IMR-90 (cell line): ENCODE data around the gene CCDC85B. TPM values are rescaled to one million over a fixed set of nuclear protein-coding genes. Genes with fewer than 3 reads are reported as not detected.

Experiments
- ATAC-seq: fragments of 200-7000 bp; cut with Tn5 transposase; 2 replicates; pipeline ENCODE4 v1.9.1; 2020; ENCODE audit warnings: low read depth, mild to moderate bottlenecking, moderate library complexity
- BruUV-seq: library from RNA; stranded (reverse); fragments of 400-500 nt; replicated peaks from 2 replicates; lab custom pipeline; 2021; lab: Mats Ljungman, UMichigan
- CTCF ChIA-PET: fragments of 300-600 bp; formaldehyde crosslinking; extraction: SDS; loops from one replicate; lab custom pipeline; 2021; ENCODE audit warnings: antibody characterized with exemption; lab: Yijun Ruan, JAX
- POLR2A ChIA-PET: fragments of 300-600 bp; sonication (Branson Sonifier 250); formaldehyde crosslinking; loops from one replicate; lab custom pipeline; 2022; ENCODE audit warnings: antibody characterized with exemption; ENCODE audit not compliant: unreplicated experiment; lab: Charles Lee
- DNase-seq: peaks from one replicate; pipeline ENCODE4 v3.0.0; 2013
- H2AFZ ChIP-seq: replicated peaks from 2 replicates; pipeline ENCODE3; 2013; ENCODE audit warnings: low read length, mild to moderate bottlenecking; ENCODE audit not compliant: poor library complexity
- H2AK5ac ChIP-seq: 2 replicates; pipeline ENCODE4 v1.6.1; 2013; ENCODE audit warnings: low read depth, low read length, inconsistent platforms
- H2AK9ac ChIP-seq: replicated peaks from 2 replicates; pipeline ENCODE3; 2013; ENCODE audit warnings: mild to moderate bottlenecking, low read depth, low read length, moderate library complexity; ENCODE audit not compliant: poor library complexity
- H2BK120ac ChIP-seq: 2 replicates; pipeline ENCODE4 v1.6.1; 2013; ENCODE audit warnings: low read depth, low read length, inconsistent platforms
- H2BK15ac ChIP-seq: 3 replicates; pipeline ENCODE4 v1.6.1; 2013; ENCODE audit warnings: low read depth, low read length, inconsistent platforms
- H2BK20ac ChIP-seq: 2 replicates; pipeline ENCODE4 v1.6.1; 2013; ENCODE audit warnings: low read depth, mild to moderate bottlenecking, inconsistent platforms, low read length, moderate library complexity
- H2BK5ac ChIP-seq: 2 replicates; pipeline ENCODE4 v1.6.1; 2013; ENCODE audit warnings: mild to moderate bottlenecking, low read depth, low read length, inconsistent platforms; ENCODE audit not compliant: poor library complexity, severe bottlenecking
- H3K14ac ChIP-seq: replicated peaks from 2 replicates; pipeline ENCODE4 v1.6.1; 2013; ENCODE audit warnings: low read depth, low read length, inconsistent platforms
- H3K18ac ChIP-seq: 2 replicates; pipeline ENCODE4 v1.6.1; 2013; ENCODE audit warnings: low read depth, low read length, control low read depth
- H3K23ac ChIP-seq: 2 replicates; pipeline ENCODE4 v1.6.1; 2013; ENCODE audit warnings: low read depth, low read length, inconsistent platforms
- H3K27ac ChIP-seq: 2 replicates; pipeline ENCODE4 v1.5.1; 2013; ENCODE audit warnings: mild to moderate bottlenecking, control low read depth, low read length; ENCODE audit not compliant: insufficient read depth
- H3K27me3 ChIP-seq: 2 replicates; pipeline ENCODE4 v1.6.1; 2013; ENCODE audit warnings: low read length; ENCODE audit not compliant: control insufficient read depth, insufficient read depth
- H3K36me3 ChIP-seq: 2 replicates; pipeline ENCODE4 v1.6.1; 2013; ENCODE audit warnings: low read length, mixed read lengths; ENCODE audit not compliant: control insufficient read depth, insufficient read depth
- H3K4ac ChIP-seq: 2 replicates; pipeline ENCODE4 v1.6.1; 2013; ENCODE audit warnings: low read depth, low read length, inconsistent platforms
- H3K4me1 ChIP-seq: 2 replicates; pipeline ENCODE4 v1.6.1; 2013; ENCODE audit warnings: low read length, mixed read lengths; ENCODE audit not compliant: control insufficient read depth, insufficient read depth
- H3K4me2 ChIP-seq: 2 replicates; pipeline ENCODE4 v1.6.1; 2013; ENCODE audit warnings: low read depth, mild to moderate bottlenecking, control low read depth, low read length, moderate library complexity
- H3K4me3 ChIP-seq: 2 replicates; pipeline ENCODE4 v1.5.1; 2013; ENCODE audit warnings: low read depth, mild to moderate bottlenecking, control low read depth, low read length, moderate library complexity; ENCODE audit not compliant: insufficient read depth
- H3K56ac ChIP-seq: 2 replicates; pipeline ENCODE4 v1.6.1; 2013; ENCODE audit warnings: low read length, inconsistent platforms; ENCODE audit not compliant: insufficient read depth; ENCODE audit errors: extremely low read depth
- H3K79me1 ChIP-seq, 2 experiments: 2 replicates each; pipeline ENCODE4 v1.6.1; 2013; ENCODE audit warnings: low read length in 2 of 2, inconsistent platforms in 1 of 2, low read depth in 1 of 2
- H3K9ac ChIP-seq: 2 replicates; pipeline ENCODE4 v1.6.1; 2013; ENCODE audit warnings: low read depth, low read length, control low read depth
- H3K9me1 ChIP-seq: 2 replicates; pipeline ENCODE4 v1.6.1; 2013; ENCODE audit warnings: low read length, inconsistent platforms; ENCODE audit not compliant: insufficient read depth
- H3K9me3 ChIP-seq: 2 replicates; pipeline ENCODE4 v1.6.1; 2013; ENCODE audit warnings: low read length; ENCODE audit not compliant: control insufficient read depth, insufficient read depth
- H4K20me1 ChIP-seq: 2 replicates; pipeline ENCODE4 v1.6.1; 2013; ENCODE audit warnings: low read length, inconsistent platforms; ENCODE audit not compliant: insufficient read depth
- H4K5ac ChIP-seq: 2 replicates; pipeline ENCODE4 v1.6.1; 2013; ENCODE audit warnings: mild to moderate bottlenecking, low read depth, low read length, control low read depth
- H4K8ac ChIP-seq, 2 experiments: 2 replicates each; pipeline ENCODE4 v1.6.1; 2013; ENCODE audit warnings: low read depth in 2 of 2, low read length in 2 of 2, control low read depth in 1 of 2, inconsistent platforms in 1 of 2
- H4K91ac ChIP-seq: 2 replicates; pipeline ENCODE4 v1.6.1; 2013; ENCODE audit warnings: low read depth, low read length, inconsistent platforms; ENCODE audit not compliant: insufficient read depth
- BHLHE40 ChIP-seq: fragments of 150-350 bp; IDR thresholded peaks from 2 replicates; pipeline ENCODE4 v1.6.1; 2016; ENCODE audit warnings: mild to moderate bottlenecking, low read depth, low read length
- CEBPB ChIP-seq: IDR thresholded peaks from 2 replicates; pipeline ENCODE4 v1.6.1; 2012; ENCODE audit warnings: low read depth, low read length, improper control_type of control experiment
- CHD1 ChIP-seq: IDR thresholded peaks from 2 replicates; pipeline ENCODE4 v1.6.1; 2012; ENCODE audit warnings: low read depth, low read length, improper control_type of control experiment
- MAZ ChIP-seq: IDR thresholded peaks from 2 replicates; pipeline ENCODE4 v1.6.1; 2012; ENCODE audit warnings: low read depth, mild to moderate bottlenecking, low read length, improper control_type of control experiment, moderate library complexity, borderline replicate concordance
- MXI1 ChIP-seq: IDR thresholded peaks from 2 replicates; pipeline ENCODE4 v1.6.1; 2012; ENCODE audit warnings: low read depth, mild to moderate bottlenecking, low read length, moderate library complexity, borderline replicate concordance
- NFE2L2 ChIP-seq: fragments of 150-350 bp; IDR thresholded peaks from 2 replicates; pipeline ENCODE4 v1.6.1; 2016; ENCODE audit warnings: low read depth, mild to moderate bottlenecking, low read length
- POLR2A ChIP-seq: IDR thresholded peaks from 2 replicates; pipeline ENCODE4 v1.6.1; 2012; ENCODE audit warnings: mild to moderate bottlenecking, low read depth, low read length
- RAD21 ChIP-seq: IDR thresholded peaks from 2 replicates; pipeline ENCODE4 v1.6.1; 2012; ENCODE audit warnings: low read length, improper control_type of control experiment
- RFX5 ChIP-seq: IDR thresholded peaks from 2 replicates; pipeline ENCODE4 v1.8.0; 2012; ENCODE audit warnings: low read depth, mild to moderate bottlenecking, low read length, moderate library complexity
- SMC3 ChIP-seq: fragments of 150-350 bp; IDR thresholded peaks from 2 replicates; pipeline ENCODE4 v1.6.1; 2016; ENCODE audit warnings: low read depth, mild to moderate bottlenecking, antibody characterized with exemption, low read length, moderate library complexity
- WGBS, 2 experiments: methylation state at CpG; one replicate each; pipeline versions ENCODE4 v1.1.5 to v1.1.7; 2013; ENCODE audit warnings: missing lambda C conversion rate in 2 of 2; ENCODE audit not compliant: insufficient read length in 1 of 2; ENCODE audit errors: extremely low coverage in 2 of 2; 5-methylcytosine and 5-hydroxymethylcytosine counted together
- dilution Hi-C: fragments of 300-500 bp; cut with HindIII; formaldehyde crosslinking; loops from one replicate; pipeline ENCODE4 v1.14.3; 2018; ENCODE audit warnings: low sequenced_read_pairs; ENCODE audit not compliant: unreplicated experiment
- in situ Hi-C: fragments of 300-500 bp; cut with MboI; formaldehyde crosslinking; loops from 3 replicates; pipeline ENCODE4 v1.14.3; 2019; ENCODE audit warnings: low sequenced_read_pairs, inconsistent platforms, mixed read lengths
- intact Hi-C: fragments of 100-400 bp; cut with micrococcal nuclease; formaldehyde crosslinking; loops from 2 replicates; pipeline ENCODE4 v1.10.0; 2022
- polyA plus RNA-seq, 3 experiments: library from polyadenylated mRNA; depleted of rRNA; stranded (reverse); fragments of >200 nt; gene quantifications; 2 replicates each; pipeline ENCODE4 v1.2.3, GENCODE V29; 2012; ENCODE audit warnings: low replicate concordance in 1 of 3
- total RNA-seq: library from RNA; depleted of rRNA; stranded (reverse); fragments of >200 nt; gene quantifications from 2 replicates; pipeline ENCODE4 v1.2.3, GENCODE V29; 2012

CCDC85B gene
- total and polyA plus RNA-seq, 2 of the 4 experiments (the other 2 are of a cell fraction) = 17.6 to 35.4 TPM

GRCh38 chr11:65868907-65869306 lies 21.6 kb upstream of the CCDC85B start:
- Histone ChIP-seq H2AFZ (no peak overlapping the region), H4K5ac (no peak overlapping the region), H3K36me3 (peaks cover 70% of the 10 kb centered on the region), H4K20me1 (peaks cover 51% of the 10 kb centered on the region), H3K4me1 (peaks cover 14% of the 10 kb centered on the region), H3K4me3 (no peak overlapping the region), H2BK120ac (no peak overlapping the region), H3K18ac (no peak overlapping the region), H3K9me3 (no peaks in the 10 kb centered on the region), H4K91ac (no peak overlapping the region), H2AK5ac (no peak overlapping the region), H3K27me3 (no peaks in the 10 kb centered on the region), H2BK15ac (no peak overlapping the region), H3K9ac (no peak overlapping the region), H3K14ac (no peak overlapping the region), H2BK5ac (no peak overlapping the region), H3K9me1 (0 out of 2 replicates have a peak, but pooled peaks cover 5% of the 10 kb centered on the region), H3K27ac (no peak overlapping the region), H3K23ac (no peak overlapping the region), H3K79me1 (peaks cover 18 to 77% of the 10 kb centered on the region in 2 experiments), H2AK9ac (no peak overlapping the region), H3K56ac (no peak overlapping the region), H2BK20ac (no peak overlapping the region), H4K8ac (peak overlapping the region in 1 of 2 experiments; percentile 39; a peak in 1 of 4 replicates), H3K4ac (no peak overlapping the region; the same call in 1 of the 2 replicates), H3K4me2 (no peak overlapping the region)
- CTCF ChIA-PET = interaction anchor here (2.0 kb wide), 1 partner anchor 9 kb away, joined by 7 read pairs; the partner anchor contains the start of gene MUS81
- no CpG with 5 or more reads among the region's 3 CpGs for WGBS, 2 experiments
- TF ChIP-seq CEBPB (no peak), NFE2L2 (no peak), BHLHE40 (no peak), RAD21 (no peak), MXI1 (no peak), POLR2A (no peak), SMC3 (no peak), RFX5 (no peak), MAZ (no peak), CHD1 (no peak)
- POLR2A ChIA-PET = interaction anchor here (0.6 kb wide), 1 partner anchor 10 kb away, joined by 3 read pairs; no protein-coding TSS in a partner anchor
- dilution Hi-C loops = no loop called here
- intact Hi-C loops = no loop called here
- DNase-seq = no peak
- ATAC-seq = no peak
- BruUV-seq = no TSS peak
- in situ Hi-C loops = no loop called here
